CD4-positive, alpha-beta T cell treated with Interleukin-6 for 4 hours (primary cell): ENCODE results near the gene MED28.

Source experiments
- DNase-seq: peaks from one replicate; pipeline ENCODE4 v3.0.0-alpha.2; 2020; ENCODE audit warnings: mixed read lengths

MED28 gene

GRCh38 chr4:17667653-17668201 lies 53.3 kb downstream of the MED28 start:
- no peak for DNase-seq

DNA sequence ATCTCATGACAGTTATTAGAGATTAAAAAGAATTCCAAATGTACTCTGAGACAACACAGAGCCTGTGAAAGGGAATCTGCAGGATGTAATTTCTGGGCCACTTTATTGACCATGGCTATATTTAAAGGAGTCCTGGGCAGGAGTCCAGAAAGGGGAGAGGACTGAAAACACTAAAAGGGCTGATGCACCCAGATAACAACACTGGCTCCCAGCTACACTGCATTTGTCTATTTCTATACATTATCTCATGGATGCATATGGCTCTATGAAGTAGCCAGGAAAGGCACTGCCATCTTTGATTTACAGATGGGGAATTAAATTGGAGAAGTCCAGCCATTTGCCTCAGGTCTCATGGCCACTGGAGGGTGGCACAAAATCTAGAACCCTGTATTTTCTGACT lies 56.0 kb downstream of the MED28 start:
- DNase-seq = no peak

DNA sequence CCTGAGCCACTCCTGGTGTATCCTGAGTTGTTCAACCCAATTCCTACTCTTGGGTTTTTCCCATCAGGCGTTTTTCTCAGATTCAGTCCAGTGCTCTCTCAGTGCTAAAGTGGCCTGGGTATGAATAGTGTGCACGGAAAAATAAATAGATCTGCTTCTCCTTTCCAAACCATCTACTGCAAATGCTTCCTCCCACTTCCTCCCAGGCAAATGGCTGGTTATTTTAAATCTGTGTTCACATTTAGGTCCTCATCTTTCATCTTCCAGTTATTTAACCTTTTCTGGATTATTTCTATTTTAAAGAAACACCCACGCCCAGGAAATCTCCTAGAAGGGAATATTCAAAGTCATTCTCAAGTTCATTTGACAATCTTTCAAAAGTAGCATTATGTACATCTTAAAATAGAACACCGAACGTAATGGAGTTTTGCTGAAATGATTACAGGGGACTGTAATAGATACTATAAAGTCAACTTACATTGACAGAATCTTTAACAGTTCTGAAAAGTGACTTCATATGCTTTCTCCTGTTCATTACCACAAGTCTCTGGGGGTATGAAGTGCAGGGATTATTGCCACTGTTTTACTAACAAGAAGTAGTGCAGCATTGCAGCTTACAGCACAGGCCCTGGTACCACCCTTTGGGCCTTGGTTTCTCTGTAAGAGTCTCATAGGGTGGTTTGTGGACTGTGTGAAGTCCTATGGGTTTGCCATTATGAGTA lies 66.3 kb downstream of the MED28 start:
- DNase-seq = no peak

GRCh38 chr4:17681281-17682221 lies 67.1 kb downstream of the MED28 start:
- DNase-seq = no peak

- DNase-seq = no peak
These were observed 67.8 kb downstream of the MED28 start for GRCh38 chr4:17682222-17682566.
